ENCODE results near the gene ZFAND2A.

- TF ChIP-seq CTCF (IDR thresholded peaks at IDR 0.05) = peak; percentile 31 to 63 (median 52)
- no peak for TF ChIP-seq POLR2A (IDR thresholded peaks at IDR 0.05)
Observed at GRCh38 chr7:1176891-1177373, 16.9 kb upstream of the ZFAND2A start.
